ENCODE results near the gene STOML3.

Gene STOML3

DNA sequence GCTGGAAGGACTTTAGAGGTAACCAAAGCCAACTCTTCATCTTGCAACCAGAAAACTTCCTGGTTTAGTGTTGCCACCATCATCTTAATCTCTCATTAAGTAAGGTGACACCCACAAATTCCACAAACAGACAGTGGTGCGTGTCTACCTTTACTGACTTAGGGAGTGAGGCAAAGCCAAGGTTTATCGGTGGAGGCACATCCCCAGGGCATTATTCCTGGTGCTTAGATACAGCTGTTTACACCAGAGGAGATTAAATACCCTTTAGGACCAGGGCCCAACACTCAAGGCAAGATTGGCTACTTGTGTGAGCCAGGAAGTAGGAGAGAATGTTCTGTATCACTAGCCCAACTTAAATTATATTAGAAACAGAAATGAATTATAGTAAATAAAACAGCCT is 9.5 kb downstream of the STOML3 start:
- no peak overlapping the region for H3K27ac ChIP-seq
- no peak for TF ChIP-seq CTCF (conservative IDR thresholded peaks at IDR 0.05)
- TF ChIP-seq ZFX (IDR thresholded peaks at IDR 0.05) = no peak

DNA sequence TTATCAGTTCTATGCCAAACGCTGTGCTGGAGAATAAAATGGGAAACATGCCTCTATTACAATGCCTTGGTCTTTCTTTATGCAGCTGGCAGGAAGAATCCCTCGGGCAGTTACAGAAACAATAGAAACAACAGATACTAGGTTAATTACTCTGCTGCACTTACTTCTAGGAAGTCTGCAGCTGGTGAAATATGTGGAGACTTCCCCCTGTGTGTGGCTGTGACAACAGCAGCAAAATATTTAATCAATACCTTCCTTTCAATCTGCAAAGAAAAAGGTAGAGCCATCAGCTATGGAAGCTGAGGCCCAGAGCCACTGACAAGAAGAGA is 9.9 kb downstream of the STOML3 start:
- no peak overlapping the region for H3K27ac ChIP-seq
- TF ChIP-seq CTCF (conservative IDR thresholded peaks at IDR 0.05) (no peak), ZFX (IDR thresholded peaks at IDR 0.05) (no peak)

DNA sequence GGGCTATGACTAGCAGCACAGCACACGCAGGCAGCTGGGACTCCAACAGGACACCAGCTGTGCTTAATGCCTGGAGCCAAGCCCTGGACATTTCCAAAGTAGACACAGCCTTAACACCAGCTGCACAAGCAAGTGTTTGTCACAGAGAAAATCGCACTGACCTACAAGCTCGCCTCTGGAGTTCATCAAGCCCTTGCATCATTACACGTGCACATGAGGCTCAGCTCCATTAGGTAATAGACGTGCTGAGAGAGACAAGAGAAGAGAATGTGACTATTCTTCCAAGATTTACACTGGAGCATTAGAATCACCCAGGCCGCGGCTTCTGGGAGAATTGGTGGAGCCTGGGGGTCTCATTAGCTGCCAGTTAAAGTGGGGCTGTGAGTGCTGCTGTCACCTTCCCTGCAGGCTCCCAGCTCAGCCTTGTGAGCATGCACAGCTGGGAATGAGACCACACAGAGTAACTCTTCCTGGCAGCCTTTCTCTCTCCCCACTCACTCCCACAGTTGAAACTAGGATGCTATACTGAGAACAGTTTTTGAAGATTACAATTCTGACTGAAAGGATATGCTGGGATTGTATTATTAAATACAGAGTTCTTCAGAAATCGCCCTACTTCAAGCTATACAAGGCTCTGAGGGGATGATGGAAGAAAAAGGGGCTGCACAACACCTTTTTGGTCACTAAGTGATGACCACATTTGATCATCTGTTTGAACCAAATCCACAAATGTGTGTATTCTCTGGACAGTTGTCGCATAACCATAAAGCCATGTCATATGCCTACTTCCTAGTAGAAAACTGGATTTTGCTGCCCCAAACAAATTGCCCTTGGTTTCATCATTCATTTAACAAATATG is 10.5 kb downstream of the STOML3 start:
- no peak for TF ChIP-seq CTCF (conservative IDR thresholded peaks at IDR 0.05)
- no peak for TF ChIP-seq ZFX (IDR thresholded peaks at IDR 0.05)

GRCh38 chr13:38970380-38971051 is 20.1 kb downstream of the STOML3 start:
- TF ChIP-seq CTCF (conservative IDR thresholded peaks at IDR 0.05) (no peak), ZFX (IDR thresholded peaks at IDR 0.05) (no peak)

More for the DNA sequence above, 10.5 kb downstream of the STOML3 start:
- H3K27ac ChIP-seq = no peak overlapping the region

DNA sequence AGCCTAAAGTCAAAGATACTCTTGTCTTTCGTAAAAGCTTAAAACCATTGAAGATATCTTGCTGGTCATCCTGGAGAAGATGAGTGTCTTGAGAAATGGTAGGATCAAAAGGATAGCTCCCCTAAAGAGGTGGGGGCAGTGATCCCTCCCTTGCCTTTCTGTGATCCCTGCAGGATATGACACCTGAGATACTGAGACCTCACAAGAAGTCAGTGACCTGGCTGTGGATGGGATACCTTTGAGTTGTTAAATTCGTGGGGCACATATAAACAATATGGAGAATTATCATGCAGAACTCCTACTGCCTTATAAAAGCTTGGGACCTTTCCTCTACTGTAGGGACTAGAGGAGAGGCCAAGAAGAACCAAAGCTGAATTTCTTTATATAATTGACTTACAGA is 21.4 kb downstream of the STOML3 start:
- TF ChIP-seq ZFX (IDR thresholded peaks at IDR 0.05) = no peak
- TF ChIP-seq CTCF (conservative IDR thresholded peaks at IDR 0.05) = no peak
- H3K27ac ChIP-seq = no peak overlapping the region

More at GRCh38 chr13:38970380-38971051, 20.1 kb downstream of the STOML3 start:
- H3K27ac ChIP-seq = no peak overlapping the region

- TF ChIP-seq ZFX (IDR thresholded peaks at IDR 0.05) (no peak), CTCF (conservative IDR thresholded peaks at IDR 0.05) (no peak)
These were observed 23.2 kb downstream of the STOML3 start for GRCh38 chr13:38967446-38967845.

GRCh38 chr13:38965281-38965680 is 25.4 kb downstream of the STOML3 start:
- H3K27ac ChIP-seq = no peak overlapping the region
- no peak for TF ChIP-seq ZFX (IDR thresholded peaks at IDR 0.05)
- TF ChIP-seq CTCF (conservative IDR thresholded peaks at IDR 0.05) = no peak

More at GRCh38 chr13:38967446-38967845, 23.2 kb downstream of the STOML3 start:
- no peak overlapping the region for H3K27ac ChIP-seq
